ENCODE data around the gene CDKN2C. TPM values are rescaled to one million over a fixed set of nuclear protein-coding genes. Genes with fewer than 3 reads are reported as not detected.
A peak's percentile ranks its signal among the peaks of the same experiment; 100 is the strongest.
"Not testable (repeated sequence)": the region's sequence is repeated elsewhere in the genome, so short reads cannot be mapped to it uniquely, and the experiment has no call there.

The CDKN2C gene
- total and polyA plus RNA-seq, 2 donors (not counting 1 experiment from before 2014, with no cell fraction given): 24.4 to 31.5 TPM

DNA sequence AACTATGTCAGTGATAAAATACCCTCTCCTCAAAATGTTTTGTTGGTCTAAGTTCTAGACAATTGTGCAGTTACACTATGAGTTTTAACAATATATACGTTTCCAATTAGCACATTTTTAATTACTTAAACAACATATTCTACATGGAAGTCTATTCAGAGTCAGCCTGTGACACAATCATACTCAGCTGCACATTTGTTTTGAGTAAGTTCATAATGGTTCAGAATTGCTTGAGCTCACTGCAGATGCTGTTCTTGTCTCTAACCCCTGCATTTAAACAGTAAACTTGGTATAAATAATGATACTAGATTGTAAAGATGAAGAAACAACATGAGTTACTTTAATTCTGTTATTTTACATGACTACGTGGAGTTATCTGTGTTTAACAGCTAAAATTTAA lies 30.6 kb downstream of the CDKN2C start:
- no peak overlapping the region for H3K4me2 ChIP-seq (ENCODE audit: extremely low read depth, insufficient read depth, low read length)
- no peaks in the 10 kb centered on the region for H3K9me3 ChIP-seq (ENCODE audit: control insufficient read depth, insufficient read depth, low read depth, low read length)
- no peaks in the 10 kb centered on the region for H3K27me3 ChIP-seq (ENCODE audit: control insufficient read depth, insufficient read depth, low read length)
- no peaks in the 10 kb centered on the region for H3K4me1 ChIP-seq (ENCODE audit: control insufficient read depth, extremely low read depth, insufficient read depth, low read length)
- H3K9ac ChIP-seq (ENCODE audit: insufficient read depth, low read length): no peak overlapping the region
- peak overlapping the region; percentile 26 for H2AFZ ChIP-seq (ENCODE audit: low read length)
- no peaks in the 10 kb centered on the region for H3K79me2 ChIP-seq (ENCODE audit: control insufficient read depth, insufficient read depth, low read length)
- H3K4me3 ChIP-seq (replicated peaks in 1 of 4; ENCODE audit: control extremely low read depth in 1 of 4, insufficient read depth in 1 of 4, low read depth in 3 of 4, low read length in 4 of 4): no peak overlapping the region
- DNase-seq (ENCODE audit: low read depth in 2 of 2): no peak
- no peaks in the 10 kb centered on the region for H3K36me3 ChIP-seq (ENCODE audit: control insufficient read depth, insufficient read depth, low read length)
- no peaks in the 10 kb centered on the region for H4K20me1 ChIP-seq (ENCODE audit: control insufficient read depth, extremely low read depth, insufficient read depth, low read length)
- H3K27ac ChIP-seq (ENCODE audit: insufficient read depth, low read length): no peak overlapping the region
- TF ChIP-seq EZH2 (IDR thresholded peaks at IDR 0.05; ENCODE audit: low read length, missing control alignments): no peak
- TF ChIP-seq, protein P1, sequence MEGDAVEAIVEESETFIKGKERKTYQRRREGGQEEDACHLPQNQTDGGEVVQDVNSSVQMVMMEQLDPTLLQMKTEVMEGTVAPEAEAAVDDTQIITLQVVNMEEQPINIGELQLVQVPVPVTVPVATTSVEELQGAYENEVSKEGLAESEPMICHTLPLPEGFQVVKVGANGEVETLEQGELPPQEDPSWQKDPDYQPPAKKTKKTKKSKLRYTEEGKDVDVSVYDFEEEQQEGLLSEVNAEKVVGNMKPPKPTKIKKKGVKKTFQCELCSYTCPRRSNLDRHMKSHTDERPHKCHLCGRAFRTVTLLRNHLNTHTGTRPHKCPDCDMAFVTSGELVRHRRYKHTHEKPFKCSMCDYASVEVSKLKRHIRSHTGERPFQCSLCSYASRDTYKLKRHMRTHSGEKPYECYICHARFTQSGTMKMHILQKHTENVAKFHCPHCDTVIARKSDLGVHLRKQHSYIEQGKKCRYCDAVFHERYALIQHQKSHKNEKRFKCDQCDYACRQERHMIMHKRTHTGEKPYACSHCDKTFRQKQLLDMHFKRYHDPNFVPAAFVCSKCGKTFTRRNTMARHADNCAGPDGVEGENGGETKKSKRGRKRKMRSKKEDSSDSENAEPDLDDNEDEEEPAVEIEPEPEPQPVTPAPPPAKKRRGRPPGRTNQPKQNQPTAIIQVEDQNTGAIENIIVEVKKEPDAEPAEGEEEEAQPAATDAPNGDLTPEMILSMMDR (conservative IDR thresholded peaks at IDR 0.05 in 1 of 2, IDR thresholded peaks at IDR 0.05 in 1 of 2; ENCODE audit: low read depth in 1 of 2, low read length in 2 of 2): no peak

DNA sequence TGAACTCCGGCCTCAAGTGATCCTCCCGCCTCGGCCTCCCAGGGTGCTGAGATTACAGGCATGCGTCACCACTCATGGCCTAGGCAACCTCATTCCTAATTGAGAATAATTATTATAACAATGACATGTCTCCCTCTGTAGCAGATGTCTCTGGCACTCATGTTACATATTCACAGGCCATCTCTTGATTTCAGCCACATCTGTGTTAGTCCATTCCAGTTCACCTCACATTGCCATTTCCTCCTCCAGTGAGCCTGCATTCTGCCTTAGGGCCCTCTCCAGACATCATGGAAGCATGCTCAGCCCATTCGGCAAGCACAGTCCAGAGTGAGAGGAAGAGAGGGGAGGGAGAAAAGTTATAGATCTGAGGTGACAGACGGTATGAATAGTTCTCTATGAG lies 32.5 kb downstream of the CDKN2C start:
- Histone ChIP-seq H3K9me3 (ENCODE audit: control insufficient read depth, insufficient read depth, low read depth, low read length) (no peaks in the 10 kb centered on the region), H4K20me1 (ENCODE audit: control insufficient read depth, extremely low read depth, insufficient read depth, low read length) (no peaks in the 10 kb centered on the region), H3K9ac (ENCODE audit: insufficient read depth, low read length) (no peak overlapping the region), H3K4me2 (ENCODE audit: extremely low read depth, insufficient read depth, low read length) (no peak overlapping the region), H3K4me3 (replicated peaks in 1 of 4; ENCODE audit: control extremely low read depth in 1 of 4, insufficient read depth in 1 of 4, low read depth in 3 of 4, low read length in 4 of 4) (no peak overlapping the region), H2AFZ (ENCODE audit: low read length) (no peak overlapping the region), H3K4me1 (ENCODE audit: control insufficient read depth, extremely low read depth, insufficient read depth, low read length) (no peaks in the 10 kb centered on the region), H3K79me2 (ENCODE audit: control insufficient read depth, insufficient read depth, low read length) (no peaks in the 10 kb centered on the region), H3K27me3 (ENCODE audit: control insufficient read depth, insufficient read depth, low read length) (no peaks in the 10 kb centered on the region), H3K27ac (ENCODE audit: insufficient read depth, low read length) (no peak overlapping the region), H3K36me3 (ENCODE audit: control insufficient read depth, insufficient read depth, low read length) (no peaks in the 10 kb centered on the region)
- no peak for DNase-seq (ENCODE audit: low read depth in 2 of 2)
- TF ChIP-seq, protein P1 (conservative IDR thresholded peaks at IDR 0.05 in 1 of 2, IDR thresholded peaks at IDR 0.05 in 1 of 2; ENCODE audit: low read depth in 1 of 2, low read length in 2 of 2): no peak
- TF ChIP-seq EZH2 (IDR thresholded peaks at IDR 0.05; ENCODE audit: low read length, missing control alignments): no peak

DNA sequence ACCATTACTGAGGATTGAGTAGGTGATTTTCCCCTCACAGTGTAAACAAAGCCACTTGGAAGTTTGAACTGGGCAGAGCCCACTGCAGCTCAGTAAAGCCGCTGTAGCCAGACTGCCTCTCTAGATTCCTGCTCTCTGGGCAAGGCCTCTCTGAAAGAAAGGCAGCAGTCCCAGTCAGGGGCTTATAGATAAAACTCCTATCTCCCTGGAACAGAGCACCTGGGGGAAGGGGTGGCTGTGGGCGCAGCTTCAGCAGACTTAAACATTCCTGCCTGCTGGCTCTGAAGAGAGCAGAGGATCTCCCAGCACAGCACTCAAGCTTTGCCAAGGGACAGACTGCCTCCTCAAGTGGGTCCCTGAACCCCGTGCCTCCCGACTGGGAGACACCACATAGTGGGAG lies 35.5 kb downstream of the CDKN2C start:
- not testable (repeated sequence) for H3K9me3 ChIP-seq (ENCODE audit: control insufficient read depth, insufficient read depth, low read depth, low read length); H3K4me2 ChIP-seq (ENCODE audit: extremely low read depth, insufficient read depth, low read length); H3K79me2 ChIP-seq (ENCODE audit: control insufficient read depth, insufficient read depth, low read length); H3K4me3 ChIP-seq (replicated peaks in 1 of 4; ENCODE audit: control extremely low read depth in 1 of 4, insufficient read depth in 1 of 4, low read depth in 3 of 4, low read length in 4 of 4); H4K20me1 ChIP-seq (ENCODE audit: control insufficient read depth, extremely low read depth, insufficient read depth, low read length); H3K27me3 ChIP-seq (ENCODE audit: control insufficient read depth, insufficient read depth, low read length); H2AFZ ChIP-seq (ENCODE audit: low read length); H3K9ac ChIP-seq (ENCODE audit: insufficient read depth, low read length); H3K36me3 ChIP-seq (ENCODE audit: control insufficient read depth, insufficient read depth, low read length); DNase-seq (ENCODE audit: low read depth in 2 of 2); H3K27ac ChIP-seq (ENCODE audit: insufficient read depth, low read length); H3K4me1 ChIP-seq (ENCODE audit: control insufficient read depth, extremely low read depth, insufficient read depth, low read length)
